T-helper 17 cell (primary cell): Measurements from ENCODE around the gene HP1BP3. TPM values are rescaled to one million over a fixed set of nuclear protein-coding genes. Genes with fewer than 3 reads are reported as not detected.
"Not testable (repeated sequence)": the region's sequence is repeated elsewhere in the genome, so short reads cannot be mapped to it uniquely, and the experiment has no call there.

Experiments
- ATAC-seq: fragments of 150-1000 bp; cut with Tn5 transposase; 2 replicates; pipeline ENCODE4 v1.10.0; 2021; ENCODE audit warnings: mild to moderate bottlenecking, moderate library complexity
- DNase-seq, 3 donors: peaks; one replicate each; pipeline versions ENCODE4 v3.0.0 to v3.0.0-alpha.2; 2020 to 2021
- H3K9me3 ChIP-seq: one replicate; pipeline ENCODE4 v1.7.0; 2013; ENCODE audit warnings: low read length, mild to moderate bottlenecking; ENCODE audit not compliant: control insufficient read depth, poor library complexity, severe bottlenecking
- H3K27ac Mint-ChIP-seq: one replicate; pipeline ENCODE4 v1.8.0; 2022; ENCODE audit warnings: mild to moderate bottlenecking, moderate library complexity, mixed read lengths
- H3K27me3 Mint-ChIP-seq: one replicate; pipeline ENCODE4 v1.8.0; 2022; ENCODE audit warnings: mixed read lengths
- H3K36me3 Mint-ChIP-seq: one replicate; pipeline ENCODE4 v1.8.0; 2022; ENCODE audit warnings: low read depth, mixed read lengths
- H3K4me1 Mint-ChIP-seq: one replicate; pipeline ENCODE4 v1.8.0; 2022; ENCODE audit warnings: mild to moderate bottlenecking, mixed read lengths
- H3K4me3 Mint-ChIP-seq: one replicate; pipeline ENCODE4 v1.8.0; 2022; ENCODE audit warnings: mild to moderate bottlenecking, moderate library complexity, mixed read lengths
- total RNA-seq, 4 donors: library from RNA in 2 of 4; stranded (reverse) in 2 of 4; gene quantifications; one replicate each; pipeline ENCODE4 v1.2.3 and lab custom pipeline; 2022 to 2026

Gene HP1BP3
- total RNA-seq, 2 donors from 2014 or later: 210 to 230 TPM

DNA sequence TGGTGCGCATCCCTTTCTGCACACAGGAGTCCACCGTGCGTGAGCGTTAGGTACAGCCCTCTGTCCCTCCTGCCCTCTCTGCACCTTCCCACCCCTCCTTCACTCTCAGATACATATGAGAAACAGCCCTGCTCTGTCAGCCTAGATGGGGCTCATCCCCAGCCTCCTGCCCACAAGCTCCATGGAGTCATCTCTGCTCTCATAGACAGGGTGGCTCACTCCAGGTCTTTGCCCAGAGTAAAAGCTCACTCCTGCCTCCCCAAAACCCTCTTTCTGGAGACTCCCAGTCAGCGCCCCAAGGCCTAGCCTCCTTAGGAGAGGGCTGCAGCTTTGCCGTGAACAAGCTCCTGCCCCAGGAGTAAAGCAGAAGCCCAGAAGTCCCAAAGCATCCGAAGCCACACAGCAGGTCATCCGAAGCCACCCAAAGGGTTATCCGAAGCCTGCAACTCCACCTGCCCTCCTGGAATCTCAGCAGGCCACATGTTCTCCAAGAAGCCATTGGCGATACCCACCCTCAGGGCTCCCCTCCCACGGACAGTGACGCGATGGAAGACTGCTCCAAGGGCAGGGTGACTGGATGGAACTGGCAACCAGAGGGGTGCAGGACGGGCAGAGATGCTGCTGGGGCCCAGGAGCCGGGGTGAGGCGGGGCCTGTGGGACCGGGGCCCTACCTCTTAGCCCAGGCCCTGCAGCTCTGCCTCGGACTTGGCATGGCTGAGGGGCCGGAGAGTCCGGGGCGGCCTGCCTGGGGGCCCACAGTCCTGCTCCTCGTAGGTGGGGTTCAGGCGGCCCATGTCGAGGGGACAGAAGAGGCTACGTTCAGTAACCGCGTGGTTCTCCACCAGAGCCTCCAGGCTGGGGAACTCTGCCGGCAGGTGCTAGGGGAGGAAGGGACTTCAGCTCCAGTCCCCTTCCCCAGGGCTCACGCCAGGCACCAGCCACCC lies 65.7 kb downstream of the HP1BP3 start:
- H3K36me3 Mint-ChIP-seq: no peaks in the 10 kb centered on the region
- DNase-seq (peak in 1 of 3 donors; percentile 3), ATAC-seq (no peak)
- peaks cover 10% of the 10 kb centered on the region for H3K27me3 Mint-ChIP-seq
- H3K4me3 Mint-ChIP-seq: no peak overlapping the region
- H3K9me3 ChIP-seq: no peaks in the 10 kb centered on the region
- H3K27ac Mint-ChIP-seq: no peak overlapping the region
- H3K4me1 Mint-ChIP-seq: peaks cover 6% of the 10 kb centered on the region

DNA sequence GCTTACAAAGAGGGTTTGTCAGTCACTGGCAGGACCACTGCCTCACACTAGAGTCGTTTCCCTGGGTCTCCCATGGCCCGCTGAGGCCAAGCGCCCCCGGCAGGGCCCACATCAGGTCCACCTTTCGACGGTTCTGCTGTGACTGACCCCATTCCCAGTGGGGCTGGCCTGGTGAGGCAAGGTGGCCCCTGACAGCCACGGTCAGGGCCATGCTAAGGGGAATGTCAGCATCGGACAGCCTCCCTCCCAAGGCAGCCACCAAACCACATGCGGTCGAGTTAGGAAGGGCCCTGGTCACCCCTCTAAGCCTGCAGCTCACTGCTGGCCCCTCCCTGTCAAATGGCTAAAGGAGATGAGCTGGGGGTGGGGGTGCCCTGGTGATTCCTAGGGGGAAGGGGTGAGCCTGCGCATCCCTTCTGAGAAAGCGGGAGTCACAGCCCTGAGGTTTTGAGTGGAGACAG lies 66.4 kb downstream of the HP1BP3 start:
- no peak overlapping the region for H3K4me3 Mint-ChIP-seq
- DNase-seq (peak in 1 of 3 donors; percentile 5), ATAC-seq (no peak)
- H3K9me3 ChIP-seq: no peaks in the 10 kb centered on the region
- H3K36me3 Mint-ChIP-seq: no peaks in the 10 kb centered on the region
- no peak overlapping the region for H3K27ac Mint-ChIP-seq
- peaks cover 9% of the 10 kb centered on the region for H3K4me1 Mint-ChIP-seq
- peaks cover 15% of the 10 kb centered on the region for H3K27me3 Mint-ChIP-seq

DNA sequence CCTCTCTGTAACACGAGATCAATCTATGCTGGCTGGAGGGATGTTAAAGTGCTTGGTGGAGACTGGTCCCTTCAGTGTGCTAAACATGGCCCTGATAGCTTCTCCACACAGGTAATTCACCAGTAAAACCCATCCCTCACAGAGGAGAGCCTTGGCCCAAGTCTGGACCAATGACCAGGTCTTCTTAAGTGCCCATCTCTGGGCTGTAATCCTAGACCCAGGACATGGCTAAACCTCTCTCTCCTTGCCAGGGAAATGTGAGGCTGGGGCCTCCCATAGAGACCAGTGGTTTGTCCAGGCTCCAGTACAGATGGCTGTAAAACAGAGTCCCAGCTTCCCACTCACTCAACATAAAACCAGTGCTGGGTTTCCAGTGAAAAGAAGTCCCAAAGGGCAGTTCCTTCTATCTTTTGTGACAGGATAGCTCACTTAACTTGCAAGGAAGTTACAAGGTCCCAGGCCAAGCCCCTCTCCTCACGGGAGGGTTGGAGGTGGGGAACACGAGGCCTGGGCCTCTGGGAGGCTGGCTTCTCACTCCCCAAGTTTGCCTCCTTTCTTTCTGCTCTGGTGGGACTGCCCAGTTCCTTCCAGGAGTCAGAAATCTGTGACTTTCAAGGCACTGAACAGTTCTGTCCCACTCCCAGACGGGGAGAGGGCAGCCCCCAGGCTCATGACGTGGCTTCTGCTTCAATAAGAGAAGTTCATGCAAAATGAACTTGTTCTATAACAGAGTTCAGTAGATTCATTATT lies 67.1 kb downstream of the HP1BP3 start:
- ATAC-seq (no peak), DNase-seq (no peak)
- Mint-ChIP-seq H3K36me3 (no peaks in the 10 kb centered on the region), H3K27me3 (peaks cover 20% of the 10 kb centered on the region), H3K4me1 (peaks cover 7% of the 10 kb centered on the region), H3K27ac (no peak overlapping the region), H3K4me3 (no peak overlapping the region)
- no peaks in the 10 kb centered on the region for H3K9me3 ChIP-seq

DNA sequence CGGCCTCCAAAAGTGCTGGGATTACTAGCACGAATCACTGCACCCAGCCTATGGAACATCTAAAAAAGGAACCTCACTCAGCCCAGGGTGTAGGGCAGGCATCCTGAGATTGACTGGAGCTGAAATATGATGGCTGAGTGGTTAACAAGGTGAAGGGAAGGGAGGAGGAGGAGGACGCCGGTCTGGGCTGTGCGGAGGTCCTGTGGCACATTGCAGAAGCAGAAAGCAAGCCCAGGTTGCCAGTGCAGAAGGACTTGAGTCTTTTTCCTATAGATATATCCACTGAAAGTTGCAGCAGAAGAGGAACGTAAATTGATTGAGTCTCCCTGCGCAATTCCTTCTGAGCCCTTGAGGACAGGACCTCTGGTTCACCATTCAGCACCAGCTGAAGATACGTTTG lies 67.8 kb downstream of the HP1BP3 start:
- peaks cover 7% of the 10 kb centered on the region for H3K4me1 Mint-ChIP-seq
- peaks cover 20% of the 10 kb centered on the region for H3K27me3 Mint-ChIP-seq
- DNase-seq: peak in 1 of 3 donors; percentile 2
- no peak for ATAC-seq
- H3K4me3 Mint-ChIP-seq: no peak overlapping the region
- H3K27ac Mint-ChIP-seq: peak overlapping the region; percentile 27
- H3K36me3 Mint-ChIP-seq: no peaks in the 10 kb centered on the region
- H3K9me3 ChIP-seq: no peaks in the 10 kb centered on the region

DNA sequence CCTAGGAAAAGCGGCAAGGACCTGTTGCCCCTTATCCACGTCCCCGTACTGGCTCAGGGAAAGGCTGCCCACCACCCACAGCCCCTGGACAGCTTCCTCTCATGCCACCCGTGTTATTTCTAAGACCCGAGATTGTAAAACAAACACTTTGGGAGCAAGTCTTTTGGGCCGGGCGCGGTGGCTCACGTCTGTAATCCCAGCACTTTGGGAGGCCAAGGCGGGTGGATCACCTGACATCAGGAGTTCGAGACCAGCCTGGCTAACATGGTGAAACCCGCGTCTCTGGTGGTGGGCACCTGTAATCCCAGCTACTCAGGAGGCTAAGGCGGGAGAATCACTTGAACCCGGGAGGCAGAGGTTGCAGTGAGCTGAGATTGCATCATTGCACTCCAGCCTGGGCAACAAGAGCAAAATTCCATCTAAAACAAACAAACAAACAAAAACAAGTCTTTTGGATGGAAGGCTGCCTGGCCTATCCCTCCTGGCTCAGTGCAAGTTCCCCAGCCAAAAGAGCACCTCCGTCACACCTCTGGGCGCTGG lies 68.7 kb downstream of the HP1BP3 start:
- not testable (repeated sequence) for H3K4me1 Mint-ChIP-seq, H3K36me3 Mint-ChIP-seq, ATAC-seq, H3K9me3 ChIP-seq, DNase-seq
- Mint-ChIP-seq H3K27ac (peak overlapping the region; percentile 27), H3K4me3 (peak overlapping the region; percentile 86), H3K27me3 (peaks cover 20% of the 10 kb centered on the region)

DNA sequence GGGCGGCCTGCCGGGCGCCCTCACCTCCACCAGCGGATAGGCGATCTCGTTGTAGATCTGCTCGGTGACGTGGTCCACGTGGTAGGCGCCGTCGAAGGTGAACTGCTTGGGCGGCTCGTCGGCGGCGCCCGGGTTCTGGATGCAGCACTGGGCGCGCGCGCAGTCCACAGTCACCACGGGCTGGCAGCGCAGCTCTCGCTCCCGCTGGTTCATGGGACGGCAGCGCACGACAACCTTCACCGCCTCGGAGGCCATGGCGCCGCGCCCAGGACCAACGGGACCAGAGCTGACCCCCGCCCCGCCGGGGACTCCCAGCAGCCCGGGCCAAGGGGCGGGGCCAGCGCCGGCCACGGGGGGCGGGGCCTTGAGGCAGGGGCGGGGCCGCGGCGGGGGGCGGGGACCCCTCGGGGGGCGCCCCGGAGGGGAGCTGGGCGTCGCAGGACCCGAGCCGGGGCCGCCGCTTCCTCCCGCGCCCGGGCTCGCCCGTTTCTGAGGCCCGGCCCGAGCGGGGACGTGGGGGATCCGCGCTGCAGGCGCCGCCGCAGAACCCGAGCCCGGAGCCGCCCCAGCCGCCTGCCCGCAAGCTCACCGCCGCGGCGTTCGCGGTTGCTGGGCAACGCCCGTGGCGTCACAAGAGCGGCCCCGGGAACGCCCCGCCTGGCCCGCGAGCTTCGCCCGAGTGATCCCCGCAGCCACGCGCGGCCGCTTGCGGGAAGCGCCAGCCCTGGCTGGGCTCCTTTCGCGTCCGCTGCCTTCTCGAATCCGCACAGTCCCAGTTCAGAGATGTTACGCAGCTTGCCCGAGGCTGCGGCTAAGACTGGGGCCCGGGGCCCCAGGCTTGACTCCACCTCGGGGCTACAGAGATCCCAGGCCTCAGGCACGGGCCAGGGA lies 69.4 kb downstream of the HP1BP3 start, which contains the start of gene KIF17:
KIF17 (minus strand) TSS at position 556 of the 891 bp plus-strand sequence; CDS start at position 255, 301 bp downstream.
- Mint-ChIP-seq H3K27ac (peak within 1 kb of the TSS; percentile 27), H3K36me3 (no peaks in the 10 kb centered on the region), H3K27me3 (peaks cover 20% of the 10 kb centered on the region), H3K4me1 (peaks cover 7% of the 10 kb centered on the region), H3K4me3 (peak within 1 kb of the TSS; percentile 86)
- DNase-seq: peak; percentile 49 to 59 (median 55)
- peak; percentile 84 for ATAC-seq
- H3K9me3 ChIP-seq: no peaks in the 10 kb centered on the region

DNA sequence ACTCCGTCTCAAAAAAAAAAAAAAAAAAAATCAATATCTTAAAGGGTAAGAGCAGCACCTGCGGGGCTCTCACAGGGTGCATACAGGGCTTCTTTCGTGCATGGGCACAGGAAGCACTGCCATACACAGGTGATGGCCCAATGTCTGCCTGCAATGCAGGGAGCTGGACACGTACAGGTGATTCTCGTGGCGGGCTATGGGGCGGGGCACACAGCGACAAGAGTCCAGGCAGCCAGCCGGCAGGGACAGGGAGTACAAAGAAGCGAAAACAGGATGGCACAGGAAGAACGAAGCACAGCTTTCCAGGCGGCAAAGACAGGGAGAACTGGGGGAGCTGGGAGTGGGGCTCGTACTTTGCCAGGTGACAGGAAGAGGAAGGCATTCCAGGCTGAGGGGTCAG lies 70.9 kb downstream of the HP1BP3 start:
- Mint-ChIP-seq H3K4me1 (peaks cover 5% of the 10 kb centered on the region), H3K27ac (no peak overlapping the region), H3K36me3 (no peaks in the 10 kb centered on the region), H3K27me3 (peaks cover 20% of the 10 kb centered on the region), H3K4me3 (peak overlapping the region; percentile 79)
- no peak for ATAC-seq
- no peak for DNase-seq
- H3K9me3 ChIP-seq: no peaks in the 10 kb centered on the region

DNA sequence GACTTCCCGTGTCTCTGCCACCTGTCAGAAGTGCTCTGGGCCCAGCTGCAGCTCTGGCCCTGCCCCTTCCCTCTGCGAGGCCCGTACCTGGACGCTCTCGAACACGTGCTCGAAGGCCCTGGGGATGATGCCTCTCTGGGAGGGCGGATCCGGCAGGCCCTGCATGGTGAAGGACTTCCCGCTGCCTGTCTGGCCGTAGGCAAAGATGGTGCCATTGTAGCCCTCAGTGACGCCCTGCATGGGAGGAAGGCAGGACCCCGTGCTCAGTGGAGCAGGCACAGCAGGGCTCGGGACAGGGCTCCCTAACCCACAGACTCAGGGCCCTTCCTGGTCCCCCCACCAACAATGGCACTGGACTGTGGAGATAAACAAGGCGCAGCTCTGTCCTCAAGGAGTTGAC lies 71.7 kb downstream of the HP1BP3 start:
- ATAC-seq: no peak
- Mint-ChIP-seq H3K27ac (no peak overlapping the region), H3K4me1 (peaks cover 5% of the 10 kb centered on the region), H3K36me3 (no peaks in the 10 kb centered on the region), H3K27me3 (peaks cover 21% of the 10 kb centered on the region), H3K4me3 (no peak overlapping the region)
- DNase-seq: no peak
- H3K9me3 ChIP-seq: no peaks in the 10 kb centered on the region

DNA sequence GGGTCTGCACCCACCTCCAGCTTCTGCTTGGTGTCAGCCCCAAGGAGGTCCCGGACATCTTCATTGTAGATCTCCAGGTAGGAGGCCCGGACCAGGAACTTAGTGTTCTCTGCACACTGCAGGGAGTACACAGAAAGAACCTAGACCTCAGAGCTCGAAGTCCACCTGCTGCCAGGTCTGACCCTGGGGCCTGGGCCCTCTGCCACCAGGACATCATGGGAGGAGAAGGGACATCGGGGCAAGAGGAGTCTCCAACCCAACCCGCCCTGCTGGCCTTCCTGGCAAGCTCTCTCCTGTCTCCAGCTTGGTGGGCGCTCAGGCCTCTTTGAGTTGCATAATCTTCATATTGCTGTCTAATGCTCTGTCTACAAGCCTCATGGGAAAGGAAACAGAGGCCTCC lies 73.7 kb downstream of the HP1BP3 start:
- Mint-ChIP-seq H3K4me1 (peaks cover 3% of the 10 kb centered on the region), H3K4me3 (no peak overlapping the region), H3K27me3 (peaks cover 22% of the 10 kb centered on the region), H3K27ac (no peak overlapping the region), H3K36me3 (no peaks in the 10 kb centered on the region)
- ATAC-seq (no peak), DNase-seq (no peak)
- H3K9me3 ChIP-seq: no peaks in the 10 kb centered on the region

DNA sequence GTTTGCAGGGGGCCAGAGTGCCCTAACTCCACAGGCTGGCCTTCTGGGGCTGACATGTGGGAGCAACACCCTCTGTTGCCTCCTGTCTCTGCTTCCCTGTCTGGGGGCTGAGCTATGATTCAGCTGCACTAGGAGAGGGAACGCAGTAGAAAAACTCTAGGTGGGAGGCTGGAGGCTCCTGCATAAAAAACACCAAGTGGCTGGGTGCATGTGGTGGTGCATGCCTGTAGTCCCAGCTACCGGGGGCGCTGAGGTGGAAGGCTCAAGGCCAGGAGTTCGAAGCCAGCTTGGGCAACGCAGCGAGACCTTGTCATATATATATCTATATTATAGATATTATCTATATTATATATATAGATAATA lies 74.9 kb downstream of the HP1BP3 start:
- Mint-ChIP-seq H3K4me3 (no peak overlapping the region), H3K27me3 (peaks cover 27% of the 10 kb centered on the region), H3K27ac (no peak overlapping the region), H3K4me1 (peaks cover 5% of the 10 kb centered on the region), H3K36me3 (no peaks in the 10 kb centered on the region)
- ATAC-seq (no peak), DNase-seq (no peak)
- H3K9me3 ChIP-seq: no peaks in the 10 kb centered on the region

DNA sequence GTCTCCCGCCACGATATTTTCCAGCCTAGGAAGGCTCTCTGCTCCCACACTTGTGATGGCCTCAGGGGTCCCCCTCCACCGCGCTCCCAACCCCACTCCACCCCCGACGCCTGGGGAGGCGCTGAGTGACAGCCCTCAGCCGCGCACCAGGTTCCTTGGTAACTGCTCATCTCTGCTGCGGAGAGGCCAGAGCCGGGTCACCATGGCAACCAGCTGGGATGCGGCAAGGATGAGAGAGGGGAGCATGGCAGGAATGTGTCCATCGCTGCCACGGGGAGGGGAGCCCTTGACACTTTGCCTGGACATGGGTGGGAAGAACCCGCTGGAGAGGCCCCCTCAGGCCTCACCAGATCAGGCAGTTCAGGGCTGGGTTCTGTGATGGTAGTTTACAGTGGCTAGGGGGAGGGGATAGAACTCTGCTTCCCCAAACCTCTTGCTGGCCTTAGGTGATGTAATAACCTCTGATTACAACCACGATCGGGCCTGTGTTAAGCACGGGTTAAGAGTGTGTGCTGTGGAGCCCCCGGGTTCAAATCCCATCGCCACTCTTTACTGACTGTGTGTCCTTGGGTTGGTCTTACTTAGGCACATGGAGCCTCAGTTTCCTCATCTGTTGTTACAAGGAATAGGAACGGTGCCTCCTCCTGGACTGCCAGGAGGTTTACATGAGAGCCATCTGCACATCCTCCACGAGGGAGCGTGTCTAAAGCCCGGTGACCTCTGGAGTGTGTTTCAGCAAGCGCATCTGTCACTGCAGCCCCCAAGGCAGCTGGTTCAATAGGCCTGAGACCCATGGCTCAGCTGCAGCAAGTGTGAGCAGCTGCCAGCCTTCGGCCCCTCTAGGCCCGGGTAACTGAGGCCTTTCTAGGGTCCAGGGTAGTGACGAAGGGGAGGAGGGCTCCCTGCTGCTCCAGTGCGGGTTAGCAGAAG lies 75.6 kb downstream of the HP1BP3 start:
- H3K4me3 Mint-ChIP-seq: no peak overlapping the region
- H3K4me1 Mint-ChIP-seq: peaks cover 5% of the 10 kb centered on the region
- H3K27me3 Mint-ChIP-seq: peaks cover 22% of the 10 kb centered on the region
- DNase-seq: no peak
- no peaks in the 10 kb centered on the region for H3K36me3 Mint-ChIP-seq
- no peak overlapping the region for H3K27ac Mint-ChIP-seq
- no peak for ATAC-seq
- no peaks in the 10 kb centered on the region for H3K9me3 ChIP-seq
